H1 (cell line): ENCODE measurements around the gene C9orf40. TPM values are rescaled to one million over a fixed set of nuclear protein-coding genes. Genes with fewer than 3 reads are reported as not detected.

Source experiments
- CTCF ChIA-PET: fragments of 300-600 bp; sonication (Branson Sonifier 250); formaldehyde crosslinking; loops from one replicate; lab custom pipeline; 2021; ENCODE audit not compliant: partially characterized antibody; lab: Charles Lee
- POLR2A ChIA-PET: fragments of 300-600 bp; sonication (Branson Sonifier 250); formaldehyde crosslinking; loops from one replicate; lab custom pipeline; 2021; ENCODE audit warnings: inconsistent platforms; ENCODE audit not compliant: partially characterized antibody; lab: Charles Lee
- DNase-seq, 2 experiments: peaks; one replicate each; pipeline versions ENCODE4 v3.0.0 to v3.0.0-alpha.2; 2010 to 2022; ENCODE audit warnings: low spot score in 2 of 2, low read depth in 1 of 2, mixed read lengths in 1 of 2
- FAIRE-seq: peaks from 2 replicates; lab custom pipeline; 2011; peaks lifted over from hg19 to GRCh38; lab: Jason Lieb, UNC
- H2AFZ ChIP-seq: 2 replicates; pipeline ENCODE4 v1.8.1; 2012; ENCODE audit warnings: low read length, inconsistent platforms
- H2AK5ac ChIP-seq: 2 replicates; pipeline ENCODE4 v1.6.1; 2013; ENCODE audit warnings: low read depth, low read length
- H2BK120ac ChIP-seq: replicated peaks from 2 replicates; pipeline ENCODE3; 2013; ENCODE audit warnings: low read depth, low read length, inconsistent platforms
- H2BK12ac ChIP-seq: 2 replicates; pipeline ENCODE4 v1.6.1; 2013; ENCODE audit warnings: low read depth, low read length
- H2BK15ac ChIP-seq: 2 replicates; pipeline ENCODE4 v1.6.1; 2013; ENCODE audit warnings: low read length
- H2BK20ac ChIP-seq: 2 replicates; pipeline ENCODE4 v1.6.1; 2013; ENCODE audit warnings: low read length
- H2BK5ac ChIP-seq: 2 replicates; pipeline ENCODE4 v1.6.1; 2013; ENCODE audit warnings: low read depth, low read length
- H3K14ac ChIP-seq: 2 replicates; pipeline ENCODE4 v1.6.1; 2013; ENCODE audit warnings: inconsistent platforms; ENCODE audit not compliant: insufficient read length
- H3K18ac ChIP-seq: 2 replicates; pipeline ENCODE4 v1.6.1; 2013; ENCODE audit warnings: low read length; ENCODE audit errors: extremely low read depth
- H3K23ac ChIP-seq: 2 replicates; pipeline ENCODE4 v1.6.1; 2013; ENCODE audit warnings: inconsistent platforms; ENCODE audit not compliant: insufficient read length
- H3K23me2 ChIP-seq: 2 replicates; pipeline ENCODE4 v1.6.1; 2013; ENCODE audit warnings: low read depth, low read length
- H3K27ac ChIP-seq: 2 replicates; pipeline ENCODE4 v1.6.1; 2011; ENCODE audit warnings: low read depth, low read length, inconsistent platforms
- H3K27me3 ChIP-seq, 4 experiments: replicated peaks in 1 of 4; 1 replicate in 1 of 4; 2 replicates in 3 of 4; pipeline versions ENCODE4 v1.6.1 to v1.8.1; 2011 to 2013; ENCODE audit warnings: low read length in 3 of 4, mild to moderate bottlenecking in 3 of 4, inconsistent platforms in 2 of 4, mixed read lengths in 2 of 4, moderate library complexity in 1 of 4; ENCODE audit not compliant: control insufficient read depth in 3 of 4, insufficient read depth in 3 of 4; ENCODE audit errors: extremely low read depth in 1 of 4
- H3K36me3 ChIP-seq, 4 experiments: 2 replicates each; pipeline versions ENCODE4 v1.6.1 to v1.8.1; 2011 to 2013; ENCODE audit warnings: mild to moderate bottlenecking in 4 of 4, low read length in 3 of 4, moderate library complexity in 2 of 4, control low read depth in 1 of 4, inconsistent platforms in 1 of 4; ENCODE audit not compliant: insufficient read depth in 4 of 4, control insufficient read depth in 2 of 4
- H3K4ac ChIP-seq: replicated peaks from 2 replicates; pipeline ENCODE3; 2013; ENCODE audit warnings: low read length, low read depth, mixed read lengths, inconsistent platforms; ENCODE audit not compliant: insufficient read length
- H3K4me1 ChIP-seq, 4 experiments: replicated peaks in 1 of 4; 1 replicate in 1 of 4; 2 replicates in 3 of 4; pipeline versions ENCODE4 v1.6.1 to v1.8.1; 2011 to 2013; ENCODE audit warnings: low read length in 3 of 4, inconsistent platforms in 2 of 4, mixed read lengths in 1 of 4; ENCODE audit not compliant: insufficient read depth in 4 of 4, control insufficient read depth in 3 of 4
- H3K4me2 ChIP-seq, 2 experiments: 2 replicates each; pipeline versions ENCODE4 v1.6.1 to v1.8.1; 2011 to 2013; ENCODE audit warnings: low read depth in 2 of 2, low read length in 2 of 2, control low read depth in 1 of 2, inconsistent platforms in 1 of 2, mild to moderate bottlenecking in 1 of 2; ENCODE audit not compliant: insufficient read depth in 1 of 2
- H3K4me3 ChIP-seq, 4 experiments: fragments of 200-600, 300-600 bp in 1 of 4; sonication (generic), shearing (Covaris generic), sonication (Bioruptor Twin) in 1 of 4; 2 replicates each; pipeline versions ENCODE4 v1.5.1 to v1.8.1; 2011 to 2016; ENCODE audit warnings: low read length in 4 of 4, low read depth in 3 of 4, control low read depth in 2 of 4, inconsistent platforms in 2 of 4, mild to moderate bottlenecking in 2 of 4, mixed read lengths in 1 of 4, moderate library complexity in 1 of 4; ENCODE audit not compliant: insufficient read depth in 2 of 4; ENCODE audit errors: extremely low read depth in 1 of 4
- H3K56ac ChIP-seq: replicated peaks from 2 replicates; pipeline ENCODE3; 2013; ENCODE audit warnings: low read depth, mild to moderate bottlenecking, mixed read lengths, low read length, inconsistent platforms; ENCODE audit not compliant: insufficient read length
- H3K79me1 ChIP-seq: 2 replicates; pipeline ENCODE4 v1.6.1; 2013; ENCODE audit warnings: low read depth, low read length, control low read depth
- H3K79me2 ChIP-seq, 2 experiments: 2 replicates each; pipeline versions ENCODE4 v1.6.1 to v1.8.1; 2012 to 2013; ENCODE audit warnings: low read length in 2 of 2, mild to moderate bottlenecking in 2 of 2, inconsistent platforms in 1 of 2; ENCODE audit not compliant: insufficient read depth in 2 of 2, control insufficient read depth in 1 of 2
- H3K9ac ChIP-seq, 4 experiments: replicated peaks in 1 of 4; 1 replicate in 1 of 4; 2 replicates in 3 of 4; pipeline versions ENCODE4 v1.6.1 to v1.8.1; 2011 to 2013; ENCODE audit warnings: low read depth in 3 of 4, low read length in 3 of 4, control low read depth in 2 of 4, mild to moderate bottlenecking in 2 of 4, moderate library complexity in 2 of 4, inconsistent platforms in 1 of 4; ENCODE audit errors: extremely low read depth in 1 of 4
- H3K9me3 ChIP-seq, 2 experiments: 2 replicates each; pipeline versions ENCODE4 v1.6.1 to v1.8.1; 2012 to 2013; ENCODE audit warnings: mild to moderate bottlenecking in 2 of 2, moderate library complexity in 2 of 2, control low read depth in 1 of 2, inconsistent platforms in 1 of 2, low read depth in 1 of 2, low read length in 1 of 2, mixed read lengths in 1 of 2; ENCODE audit not compliant: insufficient read depth in 2 of 2
- H4K20me1 ChIP-seq, 2 experiments: replicated peaks in 1 of 2; 2 replicates each; pipeline versions ENCODE3 to v1.8.1; 2011 to 2013; ENCODE audit warnings: inconsistent platforms in 2 of 2, low read length in 2 of 2, mild to moderate bottlenecking in 1 of 2; ENCODE audit not compliant: insufficient read depth in 2 of 2, control insufficient read depth in 1 of 2
- H4K5ac ChIP-seq: 2 replicates; pipeline ENCODE4 v1.6.1; 2013; ENCODE audit warnings: low read length, low read depth, mixed read lengths, inconsistent platforms; ENCODE audit not compliant: insufficient read length
- H4K8ac ChIP-seq: 2 replicates; pipeline ENCODE4 v1.8.0; 2013; ENCODE audit warnings: mild to moderate bottlenecking, moderate library complexity, low read length, inconsistent platforms; ENCODE audit not compliant: insufficient read depth; ENCODE audit errors: extremely low read depth
- H4K91ac ChIP-seq: replicated peaks from 2 replicates; pipeline ENCODE3; 2013; ENCODE audit warnings: low read length, mixed read lengths, inconsistent platforms; ENCODE audit not compliant: insufficient read length
- CREB1 ChIP-seq: IDR thresholded peaks from 2 replicates; pipeline ENCODE4 v1.6.1; 2012; ENCODE audit warnings: inconsistent platforms
- EGR1 ChIP-seq: IDR thresholded peaks from 2 replicates; pipeline ENCODE4 v1.6.1; 2011; ENCODE audit warnings: low read depth, low read length, borderline replicate concordance
- FOSL1 ChIP-seq: IDR thresholded peaks from 2 replicates; pipeline ENCODE4 v1.6.1; 2011; ENCODE audit warnings: mild to moderate bottlenecking, low read depth, low read length, moderate library complexity; ENCODE audit not compliant: insufficient read depth
- GABPA ChIP-seq: IDR thresholded peaks from 2 replicates; pipeline ENCODE4 v1.6.1; 2011; ENCODE audit warnings: mild to moderate bottlenecking, low read length, moderate library complexity, borderline replicate concordance; ENCODE audit not compliant: insufficient read depth
- KDM5A ChIP-seq: fragments of 200-600 bp; IDR thresholded peaks from 2 replicates; pipeline ENCODE4 v1.7.1; 2012; ENCODE audit warnings: mild to moderate bottlenecking, low read length, inconsistent platforms, mixed read lengths
- NANOG ChIP-seq: IDR thresholded peaks from 2 replicates; pipeline ENCODE4 v1.6.1; 2011; ENCODE audit warnings: low read length, low read depth, mild to moderate bottlenecking, inconsistent platforms; ENCODE audit not compliant: insufficient read depth, poor library complexity, severe bottlenecking
- NRF1 ChIP-seq: IDR thresholded peaks from 2 replicates; pipeline ENCODE4 v1.6.1; 2011; ENCODE audit warnings: mild to moderate bottlenecking, low read depth, low read length, improper control_type of control experiment
- RAD21 ChIP-seq, 2 experiments: IDR thresholded peaks in 1 of 2; conservative IDR thresholded peaks in 1 of 2; 2 replicates each; pipeline ENCODE4 v1.6.1; 2011; ENCODE audit warnings: low read depth in 2 of 2, low read length in 2 of 2, improper control_type of control experiment in 1 of 2, inconsistent platforms in 1 of 2, mild to moderate bottlenecking in 1 of 2, moderate library complexity in 1 of 2
- RXRA ChIP-seq: IDR thresholded peaks from 2 replicates; pipeline ENCODE4 v1.6.1; 2011; ENCODE audit warnings: low read depth, mild to moderate bottlenecking, low read length, moderate library complexity; ENCODE audit not compliant: insufficient read depth
- SIN3A ChIP-seq, 2 experiments: IDR thresholded peaks in 1 of 2; conservative IDR thresholded peaks in 1 of 2; 2 replicates each; pipeline ENCODE4 v1.6.1; 2011 to 2012; ENCODE audit warnings: low read length in 2 of 2, improper control_type of control experiment in 1 of 2, low read depth in 1 of 2, mild to moderate bottlenecking in 1 of 2
- WGBS, 2 experiments: shearing (Covaris generic) in 1 of 2; methylation state at CpG; one replicate each; pipeline versions ENCODE4 v1.1.6 to v1.1.7; 2013 to 2015; ENCODE audit warnings: low lambda C conversion rate in 2 of 2, mixed read lengths in 2 of 2, inconsistent platforms in 1 of 2, low coverage in 1 of 2, missing lambda C conversion rate in 1 of 2; ENCODE audit not compliant: insufficient replicate concordance in 2 of 2, insufficient coverage in 1 of 2, insufficient read length in 1 of 2; ENCODE audit errors: extremely low coverage in 1 of 2, missing lambda C conversion rate in 1 of 2; 5-methylcytosine and 5-hydroxymethylcytosine counted together
- polyA plus RNA-seq, 7 experiments: library from polyadenylated mRNA; depleted of rRNA in 3 of 7; stranded (reverse) in 5 of 7; unstranded in 2 of 7; fragments of >200 nt in 5 of 7; fragments of 200-250 nt in 2 of 7; gene quantifications; 1 replicate in 5 of 7; 2 replicates in 1 of 7; 4 replicates in 1 of 7; pipeline versions ENCODE4 v1.2.1 to v1.2.3, GENCODE V29; 2011 to 2013; ENCODE audit warnings: missing spikeins in 2 of 7, mixed read lengths in 2 of 7
- total RNA-seq: library from RNA; stranded (reverse); fragmentation: NEBNext Ultra II Directional; extraction: Animal tissue kit (Norgen Biotek cat#: 25700); gene quantifications from 2 replicates; pipeline ENCODE4 v1.2.1, GENCODE V29; 2021

C9orf40 gene
- total and polyA plus RNA-seq, 2 of the 8 experiments (the other 6 are each of a cell fraction or from before 2014, with no cell fraction given) = 3.6 to 11.2 TPM

GRCh38 chr9:74940600-74940999, 12.1 kb downstream of the C9orf40 start:
- no peak overlapping the region for H3K9ac ChIP-seq
- no peaks in the 10 kb centered on the region for H3K9me3 ChIP-seq
- no peak overlapping the region for H3K27ac ChIP-seq
- no peaks in the 10 kb centered on the region for H3K27me3 ChIP-seq
- H2BK5ac ChIP-seq = no peak overlapping the region
- TF ChIP-seq FOSL1 (no peak), NRF1 (no peak), SIN3A (conservative IDR thresholded peaks at IDR 0.05 in 1 of 2, IDR thresholded peaks at IDR 0.05 in 1 of 2; ENCODE audit: low read depth in 1 of 2, low read length in 2 of 2) (no peak), EGR1 (no peak), CREB1 (no peak), RXRA (no peak), RAD21 (IDR thresholded peaks at IDR 0.05 in 1 of 2, conservative IDR thresholded peaks at IDR 0.05 in 1 of 2; ENCODE audit: low read depth in 2 of 2, low read length in 2 of 2) (no peak), NANOG (no peak), GABPA (no peak), KDM5A (no peak)
- no peak overlapping the region for H2BK12ac ChIP-seq
- H2BK120ac ChIP-seq = no peak overlapping the region
- no peak overlapping the region for H2BK20ac ChIP-seq
- no peak overlapping the region for H3K56ac ChIP-seq
- no peak overlapping the region for H3K18ac ChIP-seq
- no peak overlapping the region for H4K91ac ChIP-seq
- H3K4me1 ChIP-seq = no peaks in the 10 kb centered on the region
- FAIRE-seq (no peak), DNase-seq (no peak)
- no peaks in the 10 kb centered on the region for H3K79me2 ChIP-seq
- H2BK15ac ChIP-seq = no peak overlapping the region
- H2AFZ ChIP-seq = no peak overlapping the region
- H3K4me3 ChIP-seq = no peak overlapping the region
- H4K5ac ChIP-seq = no peak overlapping the region
- H3K36me3 ChIP-seq = no peaks in the 10 kb centered on the region
- no peak overlapping the region for H3K4ac ChIP-seq
- no peaks in the 10 kb centered on the region for H4K20me1 ChIP-seq
- no peaks in the 10 kb centered on the region for H3K79me1 ChIP-seq
- H3K23me2 ChIP-seq = no peaks in the 10 kb centered on the region
- 82% methylated on average over 4 of the region's 4 CpGs; no CpG with 5 or more reads in 1 of the 2 experiments for WGBS, 2 experiments
- no peak overlapping the region for H3K14ac ChIP-seq
- H3K4me2 ChIP-seq = no peak overlapping the region
- POLR2A ChIA-PET = no interaction called here
- H4K8ac ChIP-seq = no peak overlapping the region
- H2AK5ac ChIP-seq = no peak overlapping the region
- H3K23ac ChIP-seq = no peak overlapping the region
- CTCF ChIA-PET = interaction anchor here (0.6 to 2.3 kb wide), 6 partner anchors 8 to 163 kb away, joined by 3 to 6 read pairs (median 4); no protein-coding TSS in a partner anchor
